Thymus (tissue), 11 donors: Measurements from ENCODE around the gene SUCLG2. TPM values are rescaled to one million over a fixed set of nuclear protein-coding genes. Genes with fewer than 3 reads are reported as not detected.

Experiments used
- DNase-seq, 9 donors: peaks; one replicate each; pipeline ENCODE4 v3.0.0-alpha.2; 2013; ENCODE audit warnings: low spot score in 9 of 9, low read depth in 6 of 9, missing footprints in 1 of 9
- H3K27ac ChIP-seq, 2 donors: one replicate each; pipeline ENCODE4 v1.5.1; 2013; ENCODE audit warnings: control low read depth in 1 of 2, low read depth in 1 of 2, low read length in 1 of 2, mild to moderate bottlenecking in 1 of 2, moderate library complexity in 1 of 2
- H3K27me3 ChIP-seq, 2 donors: one replicate each; pipeline ENCODE4 v1.5.1; 2013; ENCODE audit warnings: low read length in 1 of 2; ENCODE audit not compliant: control insufficient read depth in 2 of 2, insufficient read depth in 1 of 2
- H3K36me3 ChIP-seq, 2 donors: one replicate each; pipeline ENCODE4 v1.5.1; 2013; ENCODE audit warnings: low read length in 1 of 2, mild to moderate bottlenecking in 1 of 2, moderate library complexity in 1 of 2; ENCODE audit not compliant: control insufficient read depth in 2 of 2, insufficient read depth in 2 of 2
- H3K4me1 ChIP-seq, 2 donors: one replicate each; pipeline ENCODE4 v1.5.1; 2013; ENCODE audit warnings: low read length in 2 of 2; ENCODE audit not compliant: control insufficient read depth in 2 of 2, insufficient read depth in 2 of 2
- H3K4me3 ChIP-seq, 2 donors: one replicate each; pipeline ENCODE4 v1.5.1; 2013; ENCODE audit warnings: low read length in 2 of 2, control low read depth in 1 of 2, mild to moderate bottlenecking in 1 of 2
- H3K9me3 ChIP-seq, 2 donors: one replicate each; pipeline ENCODE4 v1.5.1; 2013; ENCODE audit warnings: low read length in 1 of 2, mild to moderate bottlenecking in 1 of 2; ENCODE audit not compliant: control insufficient read depth in 2 of 2, insufficient read depth in 1 of 2
- WGBS: extraction: QIAGEN DNeasy Blood & Tissue Kit; methylation state at CpG from one replicate; pipeline ENCODE4 v1.1.7; 2013; 5-methylcytosine and 5-hydroxymethylcytosine counted together
- polyA plus RNA-seq: library from polyadenylated mRNA; stranded (reverse); fragments of 200-250 nt; gene quantifications from one replicate; pipeline ENCODE4 v1.2.3, GENCODE V29; 2013
- total RNA-seq: library from RNA; stranded (reverse); fragments of 120-200 nt; gene quantifications from one replicate; pipeline ENCODE4 v1.2.4, GENCODE V29; 2013
- donor health status: healthy.

SUCLG2 gene
- total and polyA plus RNA-seq, 2 donors, result 24.1 to 38.3 TPM

DNA sequence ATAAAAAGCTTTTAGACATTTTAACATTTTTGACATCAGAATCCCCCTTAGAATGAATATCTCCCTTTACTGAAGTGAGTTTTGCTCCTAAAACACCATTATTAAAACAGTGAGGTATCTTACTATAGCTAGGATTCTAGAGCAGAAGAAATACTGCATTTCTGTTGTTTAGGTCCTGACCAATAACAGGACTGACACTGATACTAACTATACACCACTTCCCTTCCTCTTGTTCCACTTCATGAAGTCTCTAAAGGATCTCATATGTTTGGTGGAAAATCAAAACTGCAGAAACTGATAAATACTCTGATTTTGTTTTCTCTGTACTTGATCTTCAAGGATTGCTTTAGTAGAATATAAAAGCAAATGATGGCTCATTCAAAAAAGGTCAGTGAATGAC is 230.7 kb downstream of the SUCLG2 start:
- Histone ChIP-seq H3K27me3 (no peaks in the 10 kb centered on the region), H3K36me3 (no peaks in the 10 kb centered on the region), H3K4me1 (no peaks in the 10 kb centered on the region), H3K27ac (no peak overlapping the region), H3K4me3 (no peak overlapping the region), H3K9me3 (no peaks in the 10 kb centered on the region)
- no peak for DNase-seq

DNA sequence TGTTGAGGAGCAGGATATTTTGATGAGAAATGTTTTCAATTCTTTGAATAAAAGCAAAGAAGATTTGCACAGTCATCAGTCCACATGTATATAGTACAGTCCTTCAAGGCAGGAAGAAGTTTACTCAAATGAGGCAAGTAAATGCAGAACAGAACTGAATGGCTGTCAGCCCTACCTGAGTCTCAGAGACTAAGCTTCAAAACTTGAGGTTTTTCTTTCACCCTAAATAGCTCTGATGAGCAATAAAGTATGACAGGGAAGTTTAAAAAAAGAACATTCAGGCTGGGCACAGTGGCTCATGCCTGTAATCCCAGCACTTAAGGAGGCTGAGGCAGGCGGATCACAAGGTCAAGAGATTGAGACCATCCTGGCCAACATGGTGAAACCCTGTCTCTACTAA is 232.5 kb downstream of the SUCLG2 start:
- H3K4me3 ChIP-seq, result no peak overlapping the region
- no peaks in the 10 kb centered on the region for H3K36me3 ChIP-seq
- no peak for DNase-seq
- no peaks in the 10 kb centered on the region for H3K4me1 ChIP-seq
- no peaks in the 10 kb centered on the region for H3K27me3 ChIP-seq
- WGBS, result 95% methylated on average over 1 of the region's 1 CpG
- no peak overlapping the region for H3K27ac ChIP-seq
- H3K9me3 ChIP-seq, result no peaks in the 10 kb centered on the region

DNA sequence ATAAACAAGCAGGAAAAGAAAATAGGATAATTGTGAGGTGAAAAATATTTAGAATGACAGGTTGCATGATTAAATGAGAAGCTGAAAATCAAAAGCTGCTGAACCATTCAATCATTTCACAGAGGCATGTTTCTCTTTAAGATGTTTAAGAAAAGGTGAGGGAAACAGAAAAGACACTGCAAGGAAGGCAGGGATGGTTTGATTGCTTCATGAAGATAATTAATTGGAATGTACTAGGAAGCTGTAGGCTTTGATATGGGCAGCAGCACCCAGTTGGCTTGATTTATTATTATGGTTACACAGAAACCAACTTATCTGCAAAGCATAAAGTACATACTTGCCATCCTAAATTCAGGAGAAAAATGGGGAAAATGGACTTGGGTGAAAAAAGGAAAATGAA is 234.6 kb downstream of the SUCLG2 start:
- Histone ChIP-seq H3K4me1 (no peaks in the 10 kb centered on the region), H3K27ac (no peak overlapping the region), H3K4me3 (no peak overlapping the region), H3K27me3 (no peaks in the 10 kb centered on the region), H3K9me3 (no peaks in the 10 kb centered on the region), H3K36me3 (no peaks in the 10 kb centered on the region)
- no peak for DNase-seq

DNA sequence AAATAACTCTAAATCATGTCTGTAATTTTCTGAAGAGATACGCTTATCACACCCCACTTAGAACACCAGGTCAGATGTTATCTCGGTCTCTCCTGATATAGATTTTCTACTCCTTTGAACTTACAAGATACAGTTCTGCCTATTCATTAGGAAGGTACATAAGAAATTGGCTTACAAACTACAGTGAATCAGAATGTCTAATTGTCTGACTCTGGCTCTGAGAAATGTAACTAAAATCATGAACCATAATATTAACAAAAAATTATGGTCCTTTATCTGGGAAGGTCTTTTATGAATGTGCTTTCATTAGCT is 235.2 kb downstream of the SUCLG2 start:
- no peak overlapping the region for H3K4me3 ChIP-seq
- H3K36me3 ChIP-seq, result no peaks in the 10 kb centered on the region
- H3K27me3 ChIP-seq, result no peaks in the 10 kb centered on the region
- no peak for DNase-seq
- no peaks in the 10 kb centered on the region for H3K4me1 ChIP-seq
- H3K9me3 ChIP-seq, result no peaks in the 10 kb centered on the region
- no peak overlapping the region for H3K27ac ChIP-seq
- 97% methylated on average over 2 of the region's 2 CpGs for WGBS

DNA sequence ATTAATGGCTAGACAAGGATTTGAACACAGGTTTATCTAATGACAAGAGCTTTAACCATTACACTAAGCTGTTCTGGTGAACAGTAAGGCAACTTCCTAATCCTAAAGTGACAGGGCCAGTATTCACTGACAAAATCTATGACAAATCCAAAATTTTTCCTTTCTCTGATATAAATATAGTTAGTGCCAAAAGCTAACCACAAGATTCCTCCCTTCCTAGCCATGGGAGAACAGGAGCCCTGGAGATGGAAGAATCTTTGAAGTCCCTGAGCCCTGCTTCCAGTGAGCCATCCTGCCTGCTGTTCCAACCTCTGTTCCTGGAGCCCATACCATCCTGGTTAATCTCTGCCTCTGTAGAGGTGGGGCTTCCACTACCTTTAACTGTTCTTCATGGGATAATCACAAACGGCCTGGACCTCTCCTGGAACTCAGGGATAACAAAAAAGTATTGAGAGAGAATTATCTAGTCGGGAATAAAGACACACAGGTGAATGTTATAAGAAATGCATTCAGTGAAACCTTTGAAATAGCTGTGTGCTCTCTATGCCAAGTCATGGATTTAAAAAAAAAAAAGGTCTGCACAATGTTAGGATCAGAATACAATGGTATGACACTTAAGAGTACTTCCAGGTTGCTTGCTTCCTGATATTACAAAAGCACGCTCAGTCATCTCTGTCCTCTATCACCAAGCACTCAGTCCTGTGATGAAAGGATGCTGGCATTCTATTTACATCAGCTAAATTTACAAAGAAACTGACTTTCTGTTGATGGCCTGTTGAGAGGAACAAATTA is 235.8 kb downstream of the SUCLG2 start:
- Histone ChIP-seq H3K4me1 (no peaks in the 10 kb centered on the region), H3K9me3 (no peaks in the 10 kb centered on the region), H3K4me3 (no peak overlapping the region), H3K27me3 (no peaks in the 10 kb centered on the region), H3K27ac (no peak overlapping the region), H3K36me3 (no peaks in the 10 kb centered on the region)
- no peak for DNase-seq
- WGBS, result 93% methylated on average over 3 of the region's 3 CpGs

DNA sequence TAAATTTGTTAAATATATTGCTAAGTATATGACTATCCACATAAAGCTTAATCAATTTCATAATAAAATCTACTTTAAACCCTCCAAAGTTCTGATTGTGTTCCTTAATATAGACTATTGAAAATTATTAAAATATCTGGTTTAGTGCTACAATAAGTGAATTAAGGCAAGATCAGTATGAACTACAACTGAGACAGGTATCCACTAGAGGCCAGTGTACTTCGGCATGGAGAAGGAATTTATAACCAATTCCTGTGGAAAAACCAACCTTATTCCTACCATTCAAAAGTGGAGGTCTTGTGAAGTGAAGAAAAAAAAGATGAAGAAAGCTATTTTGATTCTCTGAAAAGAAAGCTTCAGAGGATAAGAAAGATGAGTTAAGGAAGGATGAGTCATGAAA is 237.7 kb downstream of the SUCLG2 start:
- Histone ChIP-seq H3K27ac (no peak overlapping the region), H3K27me3 (no peaks in the 10 kb centered on the region), H3K9me3 (no peaks in the 10 kb centered on the region), H3K4me1 (no peaks in the 10 kb centered on the region), H3K36me3 (no peaks in the 10 kb centered on the region), H3K4me3 (no peak overlapping the region)
- 96% methylated on average over 1 of the region's 1 CpG for WGBS
- DNase-seq, result no peak

DNA sequence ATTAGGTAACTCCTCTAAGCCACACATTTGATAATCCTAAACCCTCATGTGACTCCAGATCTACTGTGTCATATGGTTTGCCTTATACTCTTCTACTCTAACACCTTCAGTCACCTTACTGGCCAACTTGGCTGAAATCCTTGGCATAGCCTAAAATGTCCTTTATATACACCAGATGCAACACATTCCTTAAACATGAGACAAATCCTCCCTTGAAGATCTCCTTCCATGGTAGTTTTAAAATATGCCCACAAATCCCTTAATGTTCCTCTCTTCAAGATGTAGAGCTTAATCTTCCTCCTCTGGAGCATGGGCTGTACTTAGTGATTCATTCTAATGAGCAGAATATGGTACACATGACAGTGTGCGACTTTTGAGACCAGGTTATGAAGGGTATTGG is 238.9 kb downstream of the SUCLG2 start:
- H3K4me1 ChIP-seq, result no peaks in the 10 kb centered on the region
- H3K27me3 ChIP-seq, result no peaks in the 10 kb centered on the region
- H3K36me3 ChIP-seq, result no peaks in the 10 kb centered on the region
- 49% methylated on average over 1 of the region's 1 CpG for WGBS
- no peaks in the 10 kb centered on the region for H3K9me3 ChIP-seq
- H3K27ac ChIP-seq, result no peak overlapping the region
- no peak for DNase-seq
- H3K4me3 ChIP-seq, result no peak overlapping the region

DNA sequence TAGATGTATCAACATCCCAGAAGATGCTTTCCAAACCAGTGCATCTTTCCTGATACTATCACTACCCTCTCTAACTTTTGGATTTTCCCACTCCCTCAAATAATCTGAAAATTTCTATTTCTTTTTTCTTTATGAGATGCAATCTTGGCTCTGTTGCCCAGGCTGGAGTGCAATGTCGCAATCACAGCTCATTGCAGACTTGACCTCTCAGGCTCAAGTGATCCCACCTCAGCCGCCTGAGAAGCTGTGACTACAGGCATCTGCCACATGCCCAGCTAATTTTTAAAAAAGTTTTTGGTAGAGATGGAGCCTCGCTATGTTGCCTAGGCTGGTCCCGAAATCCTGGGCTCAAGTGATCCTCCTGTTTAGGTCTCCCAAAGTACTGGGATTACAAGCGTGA is 239.7 kb downstream of the SUCLG2 start:
- Histone ChIP-seq H3K9me3 (no peaks in the 10 kb centered on the region), H3K4me1 (no peaks in the 10 kb centered on the region), H3K27me3 (no peaks in the 10 kb centered on the region), H3K4me3 (no peak overlapping the region), H3K36me3 (no peaks in the 10 kb centered on the region), H3K27ac (no peak overlapping the region)
- no peak for DNase-seq
- 98% methylated on average over 5 of the region's 5 CpGs for WGBS

DNA sequence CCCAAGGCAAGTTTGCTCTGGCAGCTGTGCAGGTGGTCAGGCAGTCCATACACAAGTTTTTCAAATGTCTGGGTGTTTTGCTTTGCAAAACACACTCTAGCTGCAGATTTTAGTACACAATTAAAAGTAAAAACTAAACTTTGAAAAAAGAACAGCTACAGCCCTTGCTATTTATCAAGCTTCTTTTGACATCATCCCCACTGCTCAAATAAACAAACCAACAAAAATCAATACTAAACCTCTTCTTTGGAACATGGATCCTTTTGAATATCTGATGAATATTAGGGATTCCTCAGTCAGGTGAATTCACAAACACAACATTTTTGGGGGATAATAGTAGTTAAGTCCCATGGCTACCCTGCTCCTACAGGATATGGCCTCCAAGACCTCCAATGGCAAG is 249.2 kb downstream of the SUCLG2 start:
- Histone ChIP-seq H3K9me3 (no peaks in the 10 kb centered on the region), H3K4me3 (no peak overlapping the region), H3K4me1 (no peaks in the 10 kb centered on the region), H3K36me3 (peaks cover 0 to 3% of the 10 kb centered on the region in 2 donors), H3K27me3 (no peaks in the 10 kb centered on the region), H3K27ac (no peak overlapping the region)
- DNase-seq, result no peak

DNA sequence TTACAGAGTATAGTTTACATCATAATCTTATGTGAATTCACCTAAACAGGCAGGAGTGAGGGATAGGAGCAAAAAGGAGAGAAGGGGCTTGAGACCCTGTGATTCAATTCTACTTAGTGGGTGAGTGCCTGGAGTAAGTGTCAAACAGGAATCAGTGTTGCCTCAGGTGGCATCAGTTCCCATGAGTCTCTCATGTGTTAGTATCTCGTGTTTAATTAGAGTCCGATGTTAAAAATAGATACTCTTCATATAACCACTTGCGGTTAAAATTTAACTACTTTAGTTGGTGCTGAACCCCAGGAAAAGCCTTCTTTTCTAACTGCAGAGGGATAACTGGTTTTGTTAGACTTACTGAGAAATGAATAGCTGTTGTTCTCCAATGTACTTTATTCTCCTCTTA is 251.5 kb downstream of the SUCLG2 start:
- Histone ChIP-seq H3K4me3 (no peak overlapping the region), H3K27me3 (no peaks in the 10 kb centered on the region), H3K4me1 (no peaks in the 10 kb centered on the region), H3K36me3 (peaks cover 0 to 3% of the 10 kb centered on the region in 2 donors), H3K27ac (no peak overlapping the region), H3K9me3 (no peaks in the 10 kb centered on the region)
- no peak for DNase-seq
- 96% methylated on average over 3 of the region's 3 CpGs for WGBS
